H1 (cell line): ENCODE results near the gene ATP6V0A4. TPM values are rescaled to one million over a fixed set of nuclear protein-coding genes. Genes with fewer than 3 reads are reported as not detected.

Source experiments
- CHD7 ChIP-seq: fragments of 300-600 bp; sonication (generic); IDR thresholded peaks from 2 replicates; pipeline ENCODE4 v1.7.1; 2012; ENCODE audit warnings: low read length, moderate library complexity, mild to moderate bottlenecking, inconsistent platforms; ENCODE audit not compliant: insufficient replicate concordance
- EZH2 ChIP-seq: fragments of 200-600 bp; sonication (generic); IDR thresholded peaks from 2 replicates; pipeline ENCODE4 v1.7.1; 2012; ENCODE audit warnings: low read depth, mild to moderate bottlenecking, moderate library complexity, low read length, inconsistent platforms; ENCODE audit not compliant: severe bottlenecking
- TAF1 ChIP-seq: IDR thresholded peaks from 2 replicates; pipeline ENCODE4 v1.6.1; 2011; ENCODE audit warnings: mild to moderate bottlenecking, low read depth, low read length
- polyA plus RNA-seq, 7 experiments: library from polyadenylated mRNA; depleted of rRNA in 3 of 7; stranded (reverse) in 5 of 7; unstranded in 2 of 7; fragments of >200 nt in 5 of 7; fragments of 200-250 nt in 2 of 7; gene quantifications; 1 replicate in 5 of 7; 2 replicates in 1 of 7; 4 replicates in 1 of 7; pipeline versions ENCODE4 v1.2.1 to v1.2.3, GENCODE V29; 2011 to 2013; ENCODE audit warnings: missing spikeins in 2 of 7, mixed read lengths in 2 of 7
- total RNA-seq: library from RNA; stranded (reverse); fragmentation: NEBNext Ultra II Directional; extraction: Animal tissue kit (Norgen Biotek cat#: 25700); gene quantifications from 2 replicates; pipeline ENCODE4 v1.2.1, GENCODE V29; 2021

ATP6V0A4 gene
- total and polyA plus RNA-seq, 2 of the 8 experiments (the other 6 are each of a cell fraction or from before 2014, with no cell fraction given), result 0.47 to 1.6 TPM

- TF ChIP-seq CHD7 (no peak), EZH2 (no peak), TAF1 (no peak)
Observed at GRCh38 chr7:138753610-138754009, 44.4 kb downstream of the ATP6V0A4 start (continued).
